ENCODE results near the gene PRKAG2. TPM values are rescaled to one million over a fixed set of nuclear protein-coding genes. Genes with fewer than 3 reads are reported as not detected.

PRKAG2 gene
- total RNA-seq, 4 donors from 2014 or later: 19.5 to 30.8 (median 27.6) TPM

- WGBS, 2 donors: 88 to 89% methylated on average over 9 of the region's 9 CpGs
- Histone ChIP-seq H3K27ac (no peak overlapping the region), H3K9me3 (no peaks in the 10 kb centered on the region), H3K4me3 (replicated peaks in 1 of 3) (no peak overlapping the region), H3K4me1 (no peaks in the 10 kb centered on the region), H3K27me3 (no peaks in the 10 kb centered on the region), H3K36me3 (no peaks in the 10 kb centered on the region)
- TF ChIP-seq POLR2A (IDR thresholded peaks at IDR 0.05): no peak
- intact Hi-C loops (cut with DNase I): no loop called here
- no peak for DNase-seq
These were observed 47.1 kb upstream of the PRKAG2 start for GRCh38 chr7:151924001-151924400.

GRCh38 chr7:151923097-151923876, 46.4 kb upstream of the PRKAG2 start:
- Histone ChIP-seq H3K4me3 (replicated peaks in 1 of 3) (no peak overlapping the region), H3K4me1 (peaks cover 3% of the 10 kb centered on the region in 2 donors), H3K9me3 (no peaks in the 10 kb centered on the region), H3K36me3 (no peaks in the 10 kb centered on the region), H3K27me3 (no peaks in the 10 kb centered on the region), H3K27ac (no peak overlapping the region)
- 83% methylated on average over 16 of the region's 16 CpGs for WGBS, 2 donors
- DNase-seq: no peak
- TF ChIP-seq CTCF (IDR thresholded peaks at IDR 0.05) (no peak), POLR2A (IDR thresholded peaks at IDR 0.05) (no peak)
- intact Hi-C loops (cut with DNase I): no loop called here

GRCh38 chr7:151921451-151921850, 44.5 kb upstream of the PRKAG2 start:
- no peak for TF ChIP-seq POLR2A (IDR thresholded peaks at IDR 0.05)
- no peak for TF ChIP-seq CTCF (IDR thresholded peaks at IDR 0.05)
- H3K27ac ChIP-seq: no peak overlapping the region
- no peaks in the 10 kb centered on the region for H3K36me3 ChIP-seq
- no peaks in the 10 kb centered on the region for H3K27me3 ChIP-seq
- peaks cover 8 to 11% of the 10 kb centered on the region in 2 donors for H3K4me1 ChIP-seq
- 92 to 97% methylated on average over 13 of the region's 13 CpGs for WGBS, 2 donors
- H3K9me3 ChIP-seq: no peaks in the 10 kb centered on the region
- intact Hi-C loops (cut with DNase I): no loop called here
- no peak for DNase-seq
- no peak overlapping the region for H3K4me3 ChIP-seq (replicated peaks in 1 of 3)

GRCh38 chr7:151920488-151920887, 43.6 kb upstream of the PRKAG2 start:
- intact Hi-C loops (cut with DNase I): no loop called here
- no peak overlapping the region for H3K27ac ChIP-seq
- H3K36me3 ChIP-seq: no peaks in the 10 kb centered on the region
- no peak for DNase-seq
- H3K9me3 ChIP-seq: no peaks in the 10 kb centered on the region
- H3K27me3 ChIP-seq: no peaks in the 10 kb centered on the region
- WGBS, 2 donors: 95 to 100% methylated on average over 1 of the region's 1 CpG
- peaks cover 8 to 11% of the 10 kb centered on the region in 2 donors for H3K4me1 ChIP-seq
- TF ChIP-seq POLR2A (IDR thresholded peaks at IDR 0.05): no peak
- TF ChIP-seq CTCF (IDR thresholded peaks at IDR 0.05): no peak
- no peak overlapping the region for H3K4me3 ChIP-seq (replicated peaks in 1 of 3)

GRCh38 chr7:151919595-151919994, 42.7 kb upstream of the PRKAG2 start:
- Histone ChIP-seq H3K9me3 (no peaks in the 10 kb centered on the region), H3K27me3 (no peaks in the 10 kb centered on the region), H3K36me3 (no peaks in the 10 kb centered on the region), H3K4me3 (replicated peaks in 1 of 3) (no peak overlapping the region), H3K4me1 (peaks cover 8 to 11% of the 10 kb centered on the region in 2 donors), H3K27ac (no peak overlapping the region)
- TF ChIP-seq POLR2A (IDR thresholded peaks at IDR 0.05): no peak
- TF ChIP-seq CTCF (IDR thresholded peaks at IDR 0.05): no peak
- intact Hi-C loops (cut with DNase I): no loop called here
- 92 to 94% methylated on average over 8 of the region's 8 CpGs for WGBS, 2 donors
- DNase-seq: no peak

Data from thyroid gland (tissue), 4 donors.